TTC549 (cell line): ENCODE data around the gene ZCCHC14.

Source experiments
- FAIRE-seq: peaks from 2 replicates; lab custom pipeline; 2012; peaks lifted over from hg19 to GRCh38; lab: Jason Lieb, UNC

The ZCCHC14 gene

GRCh38 chr16:87457061-87457611 is 35.7 kb downstream of the ZCCHC14 start:
- no peak for FAIRE-seq

GRCh38 chr16:87454391-87454790 is 38.4 kb downstream of the ZCCHC14 start:
- FAIRE-seq = no peak

- FAIRE-seq = no peak
These were observed 39.5 kb downstream of the ZCCHC14 start for GRCh38 chr16:87453326-87453725.

GRCh38 chr16:87451563-87452210 is 41.1 kb downstream of the ZCCHC14 start:
- no peak for FAIRE-seq

DNA sequence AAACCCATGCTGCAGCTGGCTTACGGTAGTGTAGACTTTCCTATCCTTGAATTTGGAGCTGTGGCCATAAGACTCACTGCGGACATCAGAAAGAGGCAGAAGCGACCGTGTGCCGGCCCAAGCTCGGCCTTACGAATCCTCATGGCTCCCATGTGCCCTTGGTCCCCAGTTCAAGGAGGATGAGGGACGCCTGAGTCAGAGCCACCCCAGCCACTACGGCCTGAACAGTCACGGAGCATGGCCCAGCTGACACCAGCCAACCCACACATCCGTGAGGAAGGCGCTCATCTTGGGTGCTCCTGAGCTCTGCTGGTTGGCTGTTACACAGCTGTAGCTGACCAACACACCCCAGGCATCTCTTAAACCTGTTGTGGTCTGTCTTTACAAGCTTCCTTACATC is 44.0 kb downstream of the ZCCHC14 start:
- FAIRE-seq = no peak

- FAIRE-seq = no peak
These were observed 45.5 kb downstream of the ZCCHC14 start for GRCh38 chr16:87447323-87447722.

DNA sequence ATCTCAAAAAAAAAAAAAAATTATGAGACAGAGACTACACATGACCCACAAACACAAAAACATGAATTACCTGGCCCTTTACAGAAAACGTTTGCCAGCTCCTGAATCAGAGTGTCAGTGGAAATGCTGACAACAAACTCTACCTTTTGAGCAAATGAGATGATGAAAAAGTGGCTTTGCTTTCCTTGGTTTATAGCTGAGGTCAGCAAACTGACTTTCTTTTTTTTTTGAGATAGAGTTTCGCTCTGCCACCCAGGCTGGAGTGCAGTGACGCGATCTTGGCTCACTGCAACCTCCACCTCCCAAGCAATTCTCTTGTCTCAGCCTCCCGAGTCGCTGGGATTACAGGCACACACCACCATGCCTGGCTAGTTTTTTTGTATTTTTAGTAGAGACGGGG is 46.3 kb downstream of the ZCCHC14 start:
- no peak for FAIRE-seq

- FAIRE-seq = no peak
These were observed 47.3 kb downstream of the ZCCHC14 start for GRCh38 chr16:87445486-87445885.

GRCh38 chr16:87443964-87444363 is 48.9 kb downstream of the ZCCHC14 start:
- FAIRE-seq = no peak

DNA sequence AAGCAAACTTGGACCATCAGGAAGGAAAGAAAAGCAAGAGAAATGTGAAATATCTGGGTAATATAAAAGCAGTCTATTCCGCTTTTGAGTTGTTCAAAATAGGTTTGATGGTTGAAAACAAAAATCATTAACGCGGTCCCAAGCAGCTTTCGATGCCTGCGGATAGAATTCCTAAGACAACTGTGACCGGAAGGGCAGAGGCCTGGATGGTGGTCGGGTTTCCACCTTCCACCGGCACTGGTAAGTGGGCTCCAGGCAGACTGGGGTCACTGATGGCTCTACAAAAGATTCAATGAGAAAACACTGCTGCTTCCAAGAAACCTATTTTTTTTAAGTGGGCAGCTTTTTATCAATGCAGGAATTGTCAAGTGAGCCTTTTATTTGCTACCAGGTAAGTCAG is 49.8 kb downstream of the ZCCHC14 start:
- no peak for FAIRE-seq

DNA sequence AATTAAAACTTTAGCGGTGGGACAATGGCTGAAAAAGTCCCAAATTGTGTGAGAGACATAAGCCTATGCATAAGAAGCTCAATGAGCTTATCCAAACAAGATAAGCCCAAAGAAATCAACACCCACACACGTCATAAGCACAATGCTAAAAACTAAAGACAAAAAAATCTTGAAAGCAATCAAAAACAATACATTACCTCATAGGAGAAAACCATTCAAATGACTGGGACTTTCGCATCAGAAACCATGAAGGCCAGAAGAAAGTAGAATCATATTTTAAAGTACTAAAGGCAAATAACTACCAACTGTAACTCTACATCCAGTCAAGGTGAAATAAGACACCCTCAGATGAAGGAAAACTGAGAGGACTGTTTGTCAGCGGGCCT is 50.2 kb downstream of the ZCCHC14 start:
- no peak for FAIRE-seq

GRCh38 chr16:87441886-87442580 is 50.8 kb downstream of the ZCCHC14 start:
- FAIRE-seq = no peak

GRCh38 chr16:87439926-87440325 is 52.9 kb downstream of the ZCCHC14 start:
- FAIRE-seq = no peak

DNA sequence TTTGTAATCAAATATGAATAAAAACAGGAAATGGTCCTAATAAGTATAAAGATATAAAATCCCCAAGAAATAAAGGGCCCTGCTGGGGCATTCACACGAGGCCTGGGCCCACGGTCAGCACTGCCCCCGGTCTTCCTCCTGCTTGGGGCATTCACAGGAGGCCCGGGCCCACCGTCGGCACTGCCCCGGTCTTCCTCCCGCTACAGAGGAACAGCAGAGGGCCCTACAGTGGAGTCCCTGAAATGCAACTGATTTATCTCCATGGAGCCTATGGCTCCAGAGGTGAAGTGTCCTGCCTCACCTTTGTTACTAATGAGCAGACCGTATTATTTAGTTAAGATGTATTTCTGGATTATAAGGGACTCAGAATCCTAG is 54.2 kb downstream of the ZCCHC14 start:
- FAIRE-seq = no peak

DNA sequence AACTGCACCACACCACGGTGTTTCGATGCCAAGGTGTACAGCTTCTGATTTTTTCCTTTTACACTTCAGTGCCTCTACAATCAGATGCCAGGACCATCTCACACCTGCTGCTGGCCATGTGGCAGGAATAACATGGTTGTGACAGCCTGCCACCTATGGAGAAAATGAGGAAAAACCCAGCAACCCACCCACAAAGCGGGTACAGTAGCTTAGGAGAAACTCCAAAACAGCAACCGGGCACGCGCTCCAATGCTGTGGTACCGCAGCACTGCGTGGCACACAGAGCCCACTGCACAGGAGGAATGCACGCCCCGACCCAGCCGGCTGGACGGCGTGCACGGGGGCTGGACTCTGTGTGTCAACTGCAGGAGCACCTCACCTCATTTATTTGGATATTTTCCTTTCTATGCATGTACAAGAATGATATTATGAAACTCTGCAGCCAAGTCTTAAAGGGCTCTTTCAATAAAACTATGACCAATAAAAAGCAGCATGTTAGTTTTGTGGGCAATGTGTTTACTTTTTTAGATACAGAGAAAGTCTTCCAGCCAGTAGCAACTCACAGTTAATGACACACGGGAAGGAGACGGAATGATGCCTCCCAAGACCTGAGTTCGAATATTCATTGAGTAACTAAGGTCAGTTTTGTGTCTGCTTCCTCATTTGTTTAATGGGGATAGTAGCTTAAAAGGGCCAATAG is 54.8 kb downstream of the ZCCHC14 start:
- FAIRE-seq = no peak

DNA sequence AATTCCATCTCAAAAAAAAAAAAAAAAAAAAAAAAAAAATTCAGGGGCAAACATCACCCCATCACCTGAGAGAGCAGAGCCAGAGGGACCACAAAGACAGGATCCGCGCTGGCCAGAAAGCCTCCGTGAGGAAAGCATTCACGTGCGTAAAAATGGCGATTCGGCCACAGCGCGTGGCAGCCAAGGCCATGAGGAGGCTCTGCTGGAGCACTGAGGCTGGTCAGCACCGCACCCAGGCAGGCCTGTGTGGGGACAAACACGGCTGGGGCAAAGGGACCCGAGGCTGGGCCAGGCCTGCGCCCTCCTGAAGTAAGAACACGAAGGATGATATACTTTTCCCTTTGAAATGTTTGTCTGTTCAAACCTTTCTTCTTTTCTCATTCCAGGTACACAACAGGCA is 55.5 kb downstream of the ZCCHC14 start:
- FAIRE-seq = no peak

GRCh38 chr16:87436225-87437172 is 56.3 kb downstream of the ZCCHC14 start:
- no peak for FAIRE-seq

DNA sequence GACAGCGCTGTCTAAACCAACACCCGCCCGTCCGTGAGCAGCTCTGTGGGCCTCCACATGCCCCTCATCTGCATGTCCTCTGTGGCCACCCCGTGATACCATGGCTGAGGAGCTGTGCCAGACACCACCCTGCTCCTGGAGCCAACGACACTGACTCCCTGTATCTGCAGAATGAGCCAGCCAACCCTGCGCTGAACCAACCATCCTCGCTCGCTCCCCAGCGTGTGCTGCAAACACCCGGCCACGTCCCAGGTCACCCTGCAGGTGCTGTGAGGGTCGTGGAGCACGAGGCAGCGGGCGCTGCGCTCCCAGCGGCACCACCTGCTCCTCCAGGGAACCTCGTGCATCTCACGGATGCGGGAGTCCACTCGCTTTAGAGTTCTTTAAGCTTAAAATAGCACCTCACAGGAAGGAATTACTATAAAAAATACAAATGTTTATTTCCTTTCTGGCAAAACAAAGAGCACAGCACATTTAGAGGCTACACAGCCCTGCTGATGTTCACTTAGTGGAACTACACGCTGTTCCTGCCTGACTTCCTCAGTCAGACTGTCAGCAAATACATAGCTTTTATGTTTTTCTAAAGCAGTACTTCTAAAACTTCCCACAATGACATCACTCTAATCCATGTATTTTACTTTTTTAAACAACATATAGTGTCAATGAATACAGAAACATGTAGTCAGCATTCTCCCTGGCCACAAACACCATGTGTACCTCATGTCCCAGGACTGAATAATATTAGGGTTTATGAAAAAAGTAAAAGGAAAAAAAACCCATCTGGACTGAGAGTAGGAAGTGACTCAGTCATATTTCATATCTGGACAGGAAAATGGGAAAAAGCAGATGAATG is 57.2 kb downstream of the ZCCHC14 start:
- no peak for FAIRE-seq

DNA sequence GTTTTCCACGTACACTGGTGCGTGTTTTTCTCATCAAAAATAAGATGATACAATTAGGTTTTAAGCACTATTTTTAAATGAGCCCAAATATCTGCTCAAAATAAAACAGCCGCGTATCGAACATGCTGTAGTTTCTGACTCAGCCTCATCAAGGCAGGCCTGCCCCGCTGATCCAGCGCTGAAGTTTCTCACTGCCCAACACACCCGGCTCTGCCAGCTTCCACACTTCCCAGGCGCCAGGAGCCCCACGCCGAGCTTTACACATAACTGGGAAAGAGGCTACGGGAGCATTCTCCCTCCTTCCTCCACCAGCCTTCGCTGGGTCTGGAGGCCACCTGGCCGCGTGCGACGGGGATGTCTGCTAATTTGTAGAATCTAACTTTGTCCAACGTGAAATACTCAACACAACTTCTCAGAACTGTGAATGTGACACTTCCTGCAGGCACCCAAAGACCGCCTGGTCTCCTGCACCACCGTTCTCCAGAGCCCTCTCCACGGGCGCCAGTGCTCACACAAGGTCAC is 58.6 kb downstream of the ZCCHC14 start:
- FAIRE-seq = no peak

DNA sequence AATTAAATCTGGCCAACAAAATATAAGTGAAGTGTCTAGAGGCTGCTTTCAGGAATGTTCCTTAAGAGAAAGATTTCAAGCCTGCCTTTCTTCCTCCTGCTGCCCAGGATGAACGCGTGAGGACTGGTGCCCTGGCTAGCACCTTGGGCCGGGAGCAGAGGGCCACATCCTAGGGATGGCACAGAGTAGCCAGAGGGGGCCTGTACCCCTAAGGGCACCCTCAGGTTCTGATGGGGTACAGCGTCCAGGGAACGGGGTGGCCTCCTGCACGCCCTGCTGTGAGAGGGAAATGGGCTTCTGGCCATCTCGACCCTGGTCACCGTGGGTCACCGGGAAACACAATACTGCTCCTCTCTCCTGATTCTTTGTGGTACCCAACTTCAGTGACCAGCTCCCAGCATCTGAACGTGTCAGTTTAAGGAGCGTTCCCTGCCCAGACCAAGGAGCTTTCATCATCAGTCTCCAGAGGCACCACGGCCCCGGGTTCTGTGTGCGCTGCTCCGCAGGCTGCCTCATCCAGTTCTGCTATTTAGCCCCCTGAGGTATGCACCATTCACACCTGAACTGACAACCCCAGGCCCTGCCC is 60.4 kb downstream of the ZCCHC14 start:
- FAIRE-seq = no peak

- no peak for FAIRE-seq
These were observed 60.9 kb downstream of the ZCCHC14 start for GRCh38 chr16:87431926-87432325.
